ENCODE results near the gene IDUA.
"Not testable (repeated sequence)": the region's sequence is repeated elsewhere in the genome, so short reads cannot be mapped to it uniquely, and the experiment has no call there.

Gene IDUA

GRCh38 chr4:1047976-1048772, 61.3 kb downstream of the IDUA start:
- no peak for DNase-seq

- peak; percentile 39 for DNase-seq
Observed at GRCh38 chr4:1048773-1049590, 62.1 kb downstream of the IDUA start.

- no peak for DNase-seq
Observed at GRCh38 chr4:1049591-1049905, 62.7 kb downstream of the IDUA start.

- no peak for DNase-seq
Observed at GRCh38 chr4:1050486-1051213, 63.8 kb downstream of the IDUA start.

GRCh38 chr4:1051472-1051871, 64.6 kb downstream of the IDUA start:
- no peak for DNase-seq

GRCh38 chr4:1052231-1052671, 65.4 kb downstream of the IDUA start:
- DNase-seq, result no peak

- DNase-seq, result no peak
Observed at GRCh38 chr4:1053080-1053661, 66.3 kb downstream of the IDUA start.

GRCh38 chr4:1053891-1054290, 67.0 kb downstream of the IDUA start:
- not testable (repeated sequence) for DNase-seq

Data from hematopoietic multipotent progenitor cell treated with erythropoietin and hydrocortisone succinate and interleukin-3 and kit ligand, for 4 days (in vitro differentiated cells).